ENCODE results near the gene WDR1.

WDR1 gene

GRCh38 chr4:10097906-10098779 is 18.5 kb downstream of the WDR1 start:
- Histone ChIP-seq H3K9ac (ENCODE audit: low read length) (no peak overlapping the region), H3K4me2 (ENCODE audit: low read length) (no peak overlapping the region), H3K4me1 (ENCODE audit: low read length) (no peaks in the 10 kb centered on the region), H2AFZ (ENCODE audit: low read depth, low read length) (no peak overlapping the region), H3K27me3 (ENCODE audit: low read depth, low read length) (no peaks in the 10 kb centered on the region), H3K4me3 (ENCODE audit: low read length) (no peak overlapping the region), H3K27ac (ENCODE audit: low read length) (no peak overlapping the region), H3K36me3 (replicated peaks; ENCODE audit: low read depth, low read length) (peaks cover 93% of the 10 kb centered on the region), H4K20me1 (ENCODE audit: insufficient read depth, low read length) (peaks cover 72% of the 10 kb centered on the region), H3K79me2 (ENCODE audit: low read length) (peaks cover 97% of the 10 kb centered on the region), H3K9me3 (ENCODE audit: insufficient read depth, low read length) (no peaks in the 10 kb centered on the region)
- TF ChIP-seq EZH2phosphoT487 (IDR thresholded peaks at IDR 0.05; ENCODE audit: low read depth) (no peak), CTCF (IDR thresholded peaks at IDR 0.05; ENCODE audit: low read depth, low read length) (no peak)

- Histone ChIP-seq H4K20me1 (ENCODE audit: insufficient read depth, low read length) (peaks cover 72% of the 10 kb centered on the region), H2AFZ (ENCODE audit: low read depth, low read length) (no peak overlapping the region), H3K27ac (ENCODE audit: low read length) (no peak overlapping the region), H3K4me2 (ENCODE audit: low read length) (no peak overlapping the region), H3K4me3 (ENCODE audit: low read length) (no peak overlapping the region), H3K9me3 (ENCODE audit: insufficient read depth, low read length) (no peaks in the 10 kb centered on the region), H3K9ac (ENCODE audit: low read length) (no peak overlapping the region), H3K79me2 (ENCODE audit: low read length) (peaks cover 97% of the 10 kb centered on the region), H3K36me3 (replicated peaks; ENCODE audit: low read depth, low read length) (peaks cover 96% of the 10 kb centered on the region), H3K4me1 (ENCODE audit: low read length) (no peaks in the 10 kb centered on the region), H3K27me3 (ENCODE audit: low read depth, low read length) (no peaks in the 10 kb centered on the region)
- TF ChIP-seq EZH2phosphoT487 (IDR thresholded peaks at IDR 0.05; ENCODE audit: low read depth), result no peak
- TF ChIP-seq CTCF (IDR thresholded peaks at IDR 0.05; ENCODE audit: low read depth, low read length), result no peak
Measured at GRCh38 chr4:10096978-10097335, 19.6 kb downstream of the WDR1 start.

GRCh38 chr4:10096201-10096977 is 20.2 kb downstream of the WDR1 start:
- no peak overlapping the region for H3K27ac ChIP-seq (ENCODE audit: low read length)
- TF ChIP-seq EZH2phosphoT487 (IDR thresholded peaks at IDR 0.05; ENCODE audit: low read depth) (no peak), CTCF (IDR thresholded peaks at IDR 0.05; ENCODE audit: low read depth, low read length) (no peak)
- peaks cover 71% of the 10 kb centered on the region for H4K20me1 ChIP-seq (ENCODE audit: insufficient read depth, low read length)
- no peaks in the 10 kb centered on the region for H3K27me3 ChIP-seq (ENCODE audit: low read depth, low read length)
- no peak overlapping the region for H2AFZ ChIP-seq (ENCODE audit: low read depth, low read length)
- no peak overlapping the region for H3K4me2 ChIP-seq (ENCODE audit: low read length)
- no peaks in the 10 kb centered on the region for H3K4me1 ChIP-seq (ENCODE audit: low read length)
- no peak overlapping the region for H3K9ac ChIP-seq (ENCODE audit: low read length)
- peaks cover 96% of the 10 kb centered on the region for H3K36me3 ChIP-seq (replicated peaks; ENCODE audit: low read depth, low read length)
- H3K79me2 ChIP-seq (ENCODE audit: low read length), result peaks cover 97% of the 10 kb centered on the region
- H3K4me3 ChIP-seq (ENCODE audit: low read length), result no peak overlapping the region
- no peaks in the 10 kb centered on the region for H3K9me3 ChIP-seq (ENCODE audit: insufficient read depth, low read length)

GRCh38 chr4:10095296-10095991 is 21.2 kb downstream of the WDR1 start:
- peaks cover 97% of the 10 kb centered on the region for H3K36me3 ChIP-seq (replicated peaks; ENCODE audit: low read depth, low read length)
- H3K4me3 ChIP-seq (ENCODE audit: low read length), result no peak overlapping the region
- H2AFZ ChIP-seq (ENCODE audit: low read depth, low read length), result no peak overlapping the region
- TF ChIP-seq CTCF (IDR thresholded peaks at IDR 0.05; ENCODE audit: low read depth, low read length) (no peak), EZH2phosphoT487 (IDR thresholded peaks at IDR 0.05; ENCODE audit: low read depth) (no peak)
- H4K20me1 ChIP-seq (ENCODE audit: insufficient read depth, low read length), result peaks cover 69% of the 10 kb centered on the region
- no peaks in the 10 kb centered on the region for H3K4me1 ChIP-seq (ENCODE audit: low read length)
- H3K79me2 ChIP-seq (ENCODE audit: low read length), result peaks cover 97% of the 10 kb centered on the region
- no peaks in the 10 kb centered on the region for H3K9me3 ChIP-seq (ENCODE audit: insufficient read depth, low read length)
- no peaks in the 10 kb centered on the region for H3K27me3 ChIP-seq (ENCODE audit: low read depth, low read length)
- H3K4me2 ChIP-seq (ENCODE audit: low read length), result no peak overlapping the region
- H3K9ac ChIP-seq (ENCODE audit: low read length), result no peak overlapping the region
- no peak overlapping the region for H3K27ac ChIP-seq (ENCODE audit: low read length)
